ENCODE measurements around the gene PES1.
"Not testable (repeated sequence)": the region's sequence is repeated elsewhere in the genome, so short reads cannot be mapped to it uniquely, and the experiment has no call there.

The PES1 gene

GRCh38 chr22:30607939-30608338 lies 16.2 kb upstream of the PES1 start:
- DNase-seq (ENCODE audit: low spot score): no peak

GRCh38 chr22:30607300-30607930 lies 15.7 kb upstream of the PES1 start:
- no peak for DNase-seq (ENCODE audit: low spot score)

GRCh38 chr22:30606455-30607299 lies 15.0 kb upstream of the PES1 start, which contains the start of gene TCN2:
Gene TCN2, plus strand, starts transcription at chr22:30607174. Its CDS starts 158 bp downstream, at chr22:30607332.
- DNase-seq (ENCODE audit: low spot score): peak; percentile 19

- DNase-seq (ENCODE audit: low spot score): peak; percentile 39
Measured at GRCh38 chr22:30605449-30606110, 13.9 kb upstream of the PES1 start.

- no peak for DNase-seq (ENCODE audit: low spot score)
Measured at GRCh38 chr22:30604723-30605122, 13.0 kb upstream of the PES1 start.

- no peak for DNase-seq (ENCODE audit: low spot score)
Measured at GRCh38 chr22:30603801-30604200, 12.1 kb upstream of the PES1 start.

- no peak for DNase-seq (ENCODE audit: low spot score)
Measured at GRCh38 chr22:30602049-30602448, 10.3 kb upstream of the PES1 start.

- no peak for DNase-seq (ENCODE audit: low spot score)
Measured at GRCh38 chr22:30601464-30601863, 9.8 kb upstream of the PES1 start.

- DNase-seq (ENCODE audit: low spot score): no peak
Measured at GRCh38 chr22:30600921-30601320, 9.2 kb upstream of the PES1 start.

GRCh38 chr22:30598986-30599385 lies 7.3 kb upstream of the PES1 start:
- no peak for DNase-seq (ENCODE audit: low spot score)

- DNase-seq (ENCODE audit: low spot score): no peak
Measured at GRCh38 chr22:30596886-30597285, 5.2 kb upstream of the PES1 start.

- DNase-seq (ENCODE audit: low spot score): no peak
Measured at GRCh38 chr22:30596199-30596598, 4.5 kb upstream of the PES1 start.

- DNase-seq (ENCODE audit: low spot score): not testable (repeated sequence)
Measured at GRCh38 chr22:30592360-30592713, 627 bp upstream of the PES1 start.

- no peak for DNase-seq (ENCODE audit: low spot score)
Measured at GRCh38 chr22:30591191-30591587, 521 bp downstream of the PES1 start.

- no peak for DNase-seq (ENCODE audit: low spot score)
Measured at GRCh38 chr22:30586414-30586813, 5.3 kb downstream of the PES1 start.

GRCh38 chr22:30584441-30584840 lies 7.3 kb downstream of the PES1 start:
- DNase-seq (ENCODE audit: low spot score): no peak

GRCh38 chr22:30582788-30583545 lies 8.7 kb downstream of the PES1 start:
- DNase-seq (ENCODE audit: low spot score): no peak

GRCh38 chr22:30582051-30582450 lies 9.7 kb downstream of the PES1 start:
- no peak for DNase-seq (ENCODE audit: low spot score)

- no peak for DNase-seq (ENCODE audit: low spot score)
Measured at GRCh38 chr22:30580896-30581295, 10.8 kb downstream of the PES1 start.

GRCh38 chr22:30578481-30578880 lies 13.2 kb downstream of the PES1 start:
- DNase-seq (ENCODE audit: low spot score): no peak

GRCh38 chr22:30575859-30576258 lies 15.9 kb downstream of the PES1 start:
- no peak for DNase-seq (ENCODE audit: low spot score)

- DNase-seq (ENCODE audit: low spot score): no peak
Measured at GRCh38 chr22:30574997-30575671, 16.6 kb downstream of the PES1 start.

Measured in CD4-positive, alpha-beta T cell treated with Interleukin-6 at 100 ng/mL for 8 hours (primary cell).